Measurements from ENCODE around the gene RPS6KC1. TPM values are rescaled to one million over a fixed set of nuclear protein-coding genes. Genes with fewer than 3 reads are reported as not detected.
"Not testable (repeated sequence)": the region's sequence is repeated elsewhere in the genome, so short reads cannot be mapped to it uniquely, and the experiment has no call there.

The RPS6KC1 gene
- total RNA-seq, 4 donors from 2014 or later, result 22.9 to 30.1 (median 26.7) TPM

DNA sequence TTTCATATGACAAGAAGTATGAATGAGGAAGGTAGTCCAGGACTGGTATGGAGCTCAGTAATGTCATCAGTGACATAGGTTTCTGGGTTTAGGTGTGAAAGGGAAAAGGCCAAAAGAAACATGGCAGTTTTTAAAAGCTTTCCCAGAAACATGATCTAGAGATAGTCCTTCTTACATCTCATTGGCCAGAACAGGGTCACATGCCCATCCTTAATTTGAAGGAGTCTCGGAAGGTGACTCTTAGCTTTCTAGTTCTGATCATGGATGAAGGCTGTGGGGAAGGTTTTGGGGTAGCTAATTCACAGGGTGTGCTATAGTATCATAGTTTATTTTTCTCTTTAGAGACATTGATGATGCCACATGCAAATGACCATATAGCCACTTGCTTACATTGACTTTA lies 55.3 kb downstream of the RPS6KC1 start:
- no peaks in the 10 kb centered on the region for H3K27me3 ChIP-seq
- TF ChIP-seq, protein P1, sequence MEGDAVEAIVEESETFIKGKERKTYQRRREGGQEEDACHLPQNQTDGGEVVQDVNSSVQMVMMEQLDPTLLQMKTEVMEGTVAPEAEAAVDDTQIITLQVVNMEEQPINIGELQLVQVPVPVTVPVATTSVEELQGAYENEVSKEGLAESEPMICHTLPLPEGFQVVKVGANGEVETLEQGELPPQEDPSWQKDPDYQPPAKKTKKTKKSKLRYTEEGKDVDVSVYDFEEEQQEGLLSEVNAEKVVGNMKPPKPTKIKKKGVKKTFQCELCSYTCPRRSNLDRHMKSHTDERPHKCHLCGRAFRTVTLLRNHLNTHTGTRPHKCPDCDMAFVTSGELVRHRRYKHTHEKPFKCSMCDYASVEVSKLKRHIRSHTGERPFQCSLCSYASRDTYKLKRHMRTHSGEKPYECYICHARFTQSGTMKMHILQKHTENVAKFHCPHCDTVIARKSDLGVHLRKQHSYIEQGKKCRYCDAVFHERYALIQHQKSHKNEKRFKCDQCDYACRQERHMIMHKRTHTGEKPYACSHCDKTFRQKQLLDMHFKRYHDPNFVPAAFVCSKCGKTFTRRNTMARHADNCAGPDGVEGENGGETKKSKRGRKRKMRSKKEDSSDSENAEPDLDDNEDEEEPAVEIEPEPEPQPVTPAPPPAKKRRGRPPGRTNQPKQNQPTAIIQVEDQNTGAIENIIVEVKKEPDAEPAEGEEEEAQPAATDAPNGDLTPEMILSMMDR (IDR thresholded peaks at IDR 0.05), result no peak
- no peak for TF ChIP-seq EP300 (IDR thresholded peaks at IDR 0.05)
- no peak for TF ChIP-seq POLR2A (IDR thresholded peaks at IDR 0.05)
- 91 to 96% methylated on average over 1 of the region's 1 CpG for WGBS, 2 donors

DNA sequence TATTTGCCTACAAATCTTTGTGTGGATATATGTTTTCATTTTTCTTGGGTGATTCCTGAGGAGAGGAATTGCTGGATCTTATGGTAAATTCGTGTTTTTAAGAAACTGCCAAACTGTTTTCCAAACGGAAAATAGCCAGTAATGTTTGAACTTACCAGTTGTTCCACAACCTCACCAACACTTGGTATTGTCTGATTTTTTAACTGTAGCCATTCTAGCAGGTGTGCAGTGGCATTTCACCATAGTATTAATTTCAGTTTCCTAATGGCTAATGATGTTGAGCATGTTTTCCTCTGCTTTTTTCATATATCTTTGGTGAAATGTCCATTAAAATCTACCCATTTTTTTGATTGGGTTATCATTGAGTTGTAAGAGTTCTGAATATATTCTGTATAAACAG lies 56.6 kb downstream of the RPS6KC1 start:
- peaks cover 0 to 15% (median 0%) of the 10 kb centered on the region in 3 donors for H3K36me3 ChIP-seq
- H3K4me3 ChIP-seq, result no peak overlapping the region
- DNase-seq (ENCODE audit: low spot score in 2 of 2), result no peak
- H3K27me3 ChIP-seq, result no peaks in the 10 kb centered on the region
- WGBS, 2 donors, result 90 to 94% methylated on average over 2 of the region's 2 CpGs
- H3K4me1 ChIP-seq, result peaks cover 0 to 14% (median 0%) of the 10 kb centered on the region in 4 donors
- H3K9me3 ChIP-seq, result no peaks in the 10 kb centered on the region
- H3K27ac ChIP-seq, result no peak overlapping the region
- TF ChIP-seq POLR2A (IDR thresholded peaks at IDR 0.05) (no peak), EP300 (IDR thresholded peaks at IDR 0.05) (no peak)
- TF ChIP-seq, protein P1 (IDR thresholded peaks at IDR 0.05), result no peak

More for the DNA sequence above, 55.3 kb downstream of the RPS6KC1 start:
- no peak for DNase-seq (ENCODE audit: low spot score in 2 of 2)
- Histone ChIP-seq H3K4me1 (peaks cover 0 to 14% (median 0%) of the 10 kb centered on the region in 4 donors), H3K9me3 (no peaks in the 10 kb centered on the region), H3K4me3 (no peak overlapping the region), H3K36me3 (peaks cover 0 to 15% (median 0%) of the 10 kb centered on the region in 3 donors), H3K27ac (no peak overlapping the region)

DNA sequence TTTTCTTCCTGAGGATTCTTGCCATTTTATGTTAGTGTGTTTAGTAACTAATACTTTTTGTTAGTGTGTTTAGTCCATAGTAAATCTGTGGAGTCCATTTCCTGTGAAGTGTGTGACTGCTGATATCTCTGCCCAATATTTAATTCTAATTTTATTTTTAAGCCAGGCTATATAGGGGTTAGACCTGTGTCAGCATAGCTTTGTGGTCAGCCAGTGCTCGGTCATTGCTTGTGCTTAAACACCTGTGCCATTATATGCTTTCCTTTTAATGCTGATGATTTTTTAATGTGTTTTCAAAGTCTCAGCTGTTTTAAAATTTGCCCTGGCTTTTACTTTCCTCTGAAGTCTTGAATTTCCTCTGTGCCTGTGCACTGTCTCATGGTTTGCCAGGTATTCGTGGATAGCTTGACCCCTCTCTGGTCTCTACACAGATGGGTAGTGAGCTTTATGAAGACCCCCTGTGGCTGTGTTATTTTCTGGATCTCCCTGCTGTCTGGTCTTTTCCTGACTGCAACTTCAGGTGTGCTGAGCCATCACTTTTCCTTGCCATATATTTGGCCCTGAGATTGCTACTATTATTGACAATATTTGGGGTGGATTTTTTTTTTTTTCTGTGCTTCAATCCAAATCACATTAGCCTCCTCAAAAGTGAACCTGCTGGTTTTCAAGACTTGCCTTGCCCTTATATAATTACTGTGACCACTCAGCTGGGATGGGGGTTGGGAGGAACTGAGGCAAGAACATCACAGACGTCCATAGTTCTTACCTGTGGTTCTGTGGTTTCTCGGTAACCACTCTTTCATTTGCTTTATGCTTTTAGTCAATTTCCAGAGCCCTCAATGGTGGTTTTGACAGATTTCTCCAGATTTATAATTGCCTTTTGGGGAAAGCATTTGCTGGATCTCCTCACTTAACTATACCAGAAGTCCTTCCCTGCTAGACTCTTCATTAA lies 59.6 kb downstream of the RPS6KC1 start:
- Histone ChIP-seq H3K36me3 (peaks cover 0 to 15% (median 0%) of the 10 kb centered on the region in 3 donors), H3K4me1 (peaks cover 0 to 14% (median 0%) of the 10 kb centered on the region in 4 donors), H3K27ac (no peak overlapping the region), H3K27me3 (no peaks in the 10 kb centered on the region), H3K4me3 (no peak overlapping the region), H3K9me3 (no peaks in the 10 kb centered on the region)
- DNase-seq (ENCODE audit: low spot score in 2 of 2), result no peak
- no peak for TF ChIP-seq EP300 (IDR thresholded peaks at IDR 0.05)
- TF ChIP-seq POLR2A (IDR thresholded peaks at IDR 0.05), result no peak
- TF ChIP-seq, protein P1 (IDR thresholded peaks at IDR 0.05), result no peak
- WGBS, 2 donors, result 65 to 67% methylated on average over 4 of the region's 4 CpGs

DNA sequence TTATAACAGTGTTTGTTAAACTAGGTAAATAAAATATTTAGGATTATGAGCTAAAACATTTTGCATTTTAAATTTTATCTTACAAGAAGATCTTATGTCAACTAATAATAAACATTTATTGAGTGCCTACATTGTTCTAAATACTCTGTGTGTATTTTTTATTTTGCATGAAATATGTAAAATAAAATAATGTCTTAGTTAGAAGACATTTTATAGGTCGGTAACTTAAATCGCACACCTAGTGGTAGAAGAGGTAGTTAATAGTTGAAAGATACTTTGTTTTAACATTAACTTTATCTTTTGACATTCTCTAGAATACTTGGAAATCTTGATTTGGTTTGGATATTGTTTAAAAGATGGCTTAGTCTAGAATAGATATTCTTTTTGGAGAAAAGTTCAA lies 60.5 kb downstream of the RPS6KC1 start:
- Histone ChIP-seq H3K27ac (no peak overlapping the region), H3K27me3 (no peaks in the 10 kb centered on the region), H3K9me3 (no peaks in the 10 kb centered on the region), H3K4me3 (no peak overlapping the region), H3K36me3 (peaks cover 0 to 11% (median 0%) of the 10 kb centered on the region in 3 donors), H3K4me1 (peaks cover 0 to 14% (median 0%) of the 10 kb centered on the region in 4 donors)
- WGBS, 2 donors, result 93 to 95% methylated on average over 2 of the region's 2 CpGs
- DNase-seq (ENCODE audit: low spot score in 2 of 2), result no peak
- TF ChIP-seq, protein P1 (IDR thresholded peaks at IDR 0.05), result no peak
- TF ChIP-seq EP300 (IDR thresholded peaks at IDR 0.05), result no peak
- TF ChIP-seq POLR2A (IDR thresholded peaks at IDR 0.05), result no peak

DNA sequence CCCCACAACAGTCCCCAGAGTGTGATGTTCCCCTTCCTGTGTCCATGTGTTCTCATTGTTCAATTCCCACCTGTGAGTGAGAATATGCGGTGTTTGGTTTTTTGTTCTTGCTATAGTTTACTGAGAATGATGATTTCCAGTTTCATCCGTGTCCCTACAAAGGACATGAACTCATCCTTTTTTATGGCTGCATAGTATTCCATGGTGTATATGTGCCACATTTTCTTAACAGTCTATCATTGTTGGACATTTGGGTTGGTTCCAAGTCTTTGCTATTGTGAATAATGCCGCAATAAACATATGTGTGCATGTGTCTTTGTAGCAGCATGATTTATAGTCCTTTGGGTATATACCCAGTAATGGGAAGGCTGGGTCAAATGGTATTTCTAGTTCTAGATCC lies 61.7 kb downstream of the RPS6KC1 start:
- H3K27ac ChIP-seq; H3K4me3 ChIP-seq; H3K27me3 ChIP-seq; DNase-seq (ENCODE audit: low spot score in 2 of 2); H3K36me3 ChIP-seq; H3K9me3 ChIP-seq: not testable (repeated sequence)
- H3K4me1 ChIP-seq, result peaks cover 0 to 14% (median 0%) of the 10 kb centered on the region in 4 donors
- WGBS, 2 donors, result 94 to 100% methylated on average over 3 of the region's 3 CpGs

DNA sequence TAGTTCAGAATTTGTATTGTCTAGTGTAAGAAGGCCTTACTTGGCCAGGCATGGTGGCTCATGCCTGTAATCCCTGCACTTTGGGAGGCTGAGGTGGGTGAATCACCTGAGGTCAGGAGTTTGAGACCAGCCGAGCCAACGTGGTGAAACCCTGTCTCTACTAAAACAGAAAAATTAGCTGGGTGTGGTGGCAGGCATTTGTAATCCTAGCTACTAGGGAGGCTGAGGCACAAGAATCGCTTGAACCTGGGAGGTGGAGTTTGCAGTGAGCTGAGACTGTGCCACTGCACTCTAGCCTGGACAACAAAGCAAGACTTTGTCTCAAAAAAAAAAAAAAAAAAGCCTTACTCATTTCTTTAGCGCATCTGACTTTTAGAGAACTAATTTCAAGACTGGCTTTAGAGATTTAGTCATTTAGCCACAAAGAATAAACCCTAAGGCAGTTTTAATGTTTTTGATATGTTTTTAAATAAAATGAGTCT lies 66.7 kb downstream of the RPS6KC1 start:
- DNase-seq (ENCODE audit: low spot score in 2 of 2), result not testable (repeated sequence)

More for the DNA sequence above, 66.7 kb downstream of the RPS6KC1 start:
- H3K9me3 ChIP-seq, H3K4me3 ChIP-seq, H3K4me1 ChIP-seq, H3K27me3 ChIP-seq, H3K36me3 ChIP-seq, H3K27ac ChIP-seq: not testable (repeated sequence)
- 66 to 69% methylated on average over 4 of the region's 4 CpGs for WGBS, 2 donors

All from tibial nerve (tissue), 4 donors.